ENCODE measurements around the gene GSG1L2. TPM values are rescaled to one million over a fixed set of nuclear protein-coding genes. Genes with fewer than 3 reads are reported as not detected.

The GSG1L2 gene
- total RNA-seq, 2 experiments from 2014 or later, result not detected

DNA sequence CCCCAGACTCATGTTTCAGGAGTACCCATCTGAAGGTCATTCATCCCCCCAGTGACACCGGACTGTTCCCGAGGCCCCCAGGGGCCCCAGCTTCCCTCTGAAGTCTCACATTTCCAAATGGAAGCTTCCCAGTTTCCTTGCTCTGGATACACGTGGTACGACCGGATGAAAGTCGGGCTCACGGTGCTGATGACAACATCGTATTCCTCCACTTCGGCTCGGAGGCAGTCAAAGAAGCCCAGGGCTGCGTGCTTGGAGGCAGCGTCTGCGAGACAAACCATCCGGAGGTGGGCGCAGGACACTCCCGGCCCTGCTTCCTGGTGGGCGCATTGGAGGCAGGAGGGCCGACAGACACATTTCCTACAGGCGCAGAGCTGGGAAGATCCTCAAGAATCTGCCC, 49.2 kb downstream of the GSG1L2 start:
- H3K27ac ChIP-seq (ENCODE audit: low read depth in 1 of 2, low read length in 2 of 2), result no peak overlapping the region
- no peak overlapping the region for H3K4me3 ChIP-seq (ENCODE audit: low read length)
- Mint-ChIP-seq H3K4me3 (no peak overlapping the region), H3K9me3 (no peaks in the 10 kb centered on the region), H3K27ac (no peak overlapping the region), H3K27me3 (peaks cover 9% of the 10 kb centered on the region), H3K4me1 (ENCODE audit: low read depth) (no peaks in the 10 kb centered on the region), H3K36me3 (ENCODE audit: low read depth) (no peaks in the 10 kb centered on the region)
- no peaks in the 10 kb centered on the region for H3K36me3 ChIP-seq (ENCODE audit: insufficient read depth, low read length)
- TF ChIP-seq, protein P1, sequence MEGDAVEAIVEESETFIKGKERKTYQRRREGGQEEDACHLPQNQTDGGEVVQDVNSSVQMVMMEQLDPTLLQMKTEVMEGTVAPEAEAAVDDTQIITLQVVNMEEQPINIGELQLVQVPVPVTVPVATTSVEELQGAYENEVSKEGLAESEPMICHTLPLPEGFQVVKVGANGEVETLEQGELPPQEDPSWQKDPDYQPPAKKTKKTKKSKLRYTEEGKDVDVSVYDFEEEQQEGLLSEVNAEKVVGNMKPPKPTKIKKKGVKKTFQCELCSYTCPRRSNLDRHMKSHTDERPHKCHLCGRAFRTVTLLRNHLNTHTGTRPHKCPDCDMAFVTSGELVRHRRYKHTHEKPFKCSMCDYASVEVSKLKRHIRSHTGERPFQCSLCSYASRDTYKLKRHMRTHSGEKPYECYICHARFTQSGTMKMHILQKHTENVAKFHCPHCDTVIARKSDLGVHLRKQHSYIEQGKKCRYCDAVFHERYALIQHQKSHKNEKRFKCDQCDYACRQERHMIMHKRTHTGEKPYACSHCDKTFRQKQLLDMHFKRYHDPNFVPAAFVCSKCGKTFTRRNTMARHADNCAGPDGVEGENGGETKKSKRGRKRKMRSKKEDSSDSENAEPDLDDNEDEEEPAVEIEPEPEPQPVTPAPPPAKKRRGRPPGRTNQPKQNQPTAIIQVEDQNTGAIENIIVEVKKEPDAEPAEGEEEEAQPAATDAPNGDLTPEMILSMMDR (IDR thresholded peaks at IDR 0.05), result no peak
- peaks cover 5% of the 10 kb centered on the region in 2 experiments for H3K27me3 ChIP-seq (ENCODE audit: control insufficient read depth in 1 of 2, insufficient read depth in 2 of 2, low read length in 2 of 2)
- ChIA-PET POLR2A (no interaction called here), CTCF (no interaction called here)
- no peaks in the 10 kb centered on the region for H3K4me1 ChIP-seq (ENCODE audit: insufficient read depth, low read length)
- no peak for ATAC-seq (ENCODE audit: poor library complexity)
- no peaks in the 10 kb centered on the region for H3K9me3 ChIP-seq (ENCODE audit: control insufficient read depth in 1 of 2, insufficient read depth in 1 of 2, low read length in 2 of 2)
- intact Hi-C loops (cut with DNase I, micrococcal nuclease), result no loop called here
- no peak for DNase-seq

DNA sequence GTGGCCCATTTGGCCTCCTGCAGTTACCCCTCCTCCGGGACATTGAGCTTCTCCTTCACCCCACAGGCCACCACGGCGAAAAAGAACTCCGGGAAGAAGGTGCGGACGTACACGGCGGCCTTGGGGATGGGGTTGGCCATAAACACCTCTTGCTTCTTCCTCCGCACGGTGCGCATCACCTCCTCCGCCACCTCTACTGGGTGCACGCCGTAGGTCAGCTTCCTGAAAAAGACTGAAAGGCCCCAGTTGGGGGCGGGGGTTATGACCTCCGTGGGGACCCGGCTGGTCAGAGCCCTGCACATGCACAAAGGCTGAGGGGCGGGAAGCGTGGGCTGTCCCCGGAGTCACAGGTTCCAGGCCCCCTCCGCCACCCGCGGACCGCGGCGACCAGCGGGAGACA, 50.4 kb downstream of the GSG1L2 start:
- intact Hi-C loops (cut with DNase I, micrococcal nuclease), result no loop called here
- no peaks in the 10 kb centered on the region for H3K9me3 Mint-ChIP-seq
- H3K36me3 Mint-ChIP-seq (ENCODE audit: low read depth), result no peaks in the 10 kb centered on the region
- ChIA-PET POLR2A (no interaction called here), CTCF (no interaction called here)
- no peak overlapping the region for H3K27ac ChIP-seq (ENCODE audit: low read depth in 1 of 2, low read length in 2 of 2)
- no peak for DNase-seq
- no peak overlapping the region for H3K4me3 Mint-ChIP-seq
- H3K4me1 ChIP-seq (ENCODE audit: insufficient read depth, low read length), result no peaks in the 10 kb centered on the region
- peaks cover under 1 to 5% of the 10 kb centered on the region in 2 experiments for H3K27me3 ChIP-seq (ENCODE audit: control insufficient read depth in 1 of 2, insufficient read depth in 2 of 2, low read length in 2 of 2)
- no peak overlapping the region for H3K4me3 ChIP-seq (ENCODE audit: low read length)
- no peak for ATAC-seq (ENCODE audit: poor library complexity)
- TF ChIP-seq, protein P1 (IDR thresholded peaks at IDR 0.05), result no peak
- H3K27me3 Mint-ChIP-seq, result peaks cover 8% of the 10 kb centered on the region
- no peaks in the 10 kb centered on the region for H3K4me1 Mint-ChIP-seq (ENCODE audit: low read depth)
- no peak overlapping the region for H3K27ac Mint-ChIP-seq
- H3K9me3 ChIP-seq (ENCODE audit: control insufficient read depth in 1 of 2, insufficient read depth in 1 of 2, low read length in 2 of 2), result no peaks in the 10 kb centered on the region
- H3K36me3 ChIP-seq (ENCODE audit: insufficient read depth, low read length), result no peaks in the 10 kb centered on the region

DNA sequence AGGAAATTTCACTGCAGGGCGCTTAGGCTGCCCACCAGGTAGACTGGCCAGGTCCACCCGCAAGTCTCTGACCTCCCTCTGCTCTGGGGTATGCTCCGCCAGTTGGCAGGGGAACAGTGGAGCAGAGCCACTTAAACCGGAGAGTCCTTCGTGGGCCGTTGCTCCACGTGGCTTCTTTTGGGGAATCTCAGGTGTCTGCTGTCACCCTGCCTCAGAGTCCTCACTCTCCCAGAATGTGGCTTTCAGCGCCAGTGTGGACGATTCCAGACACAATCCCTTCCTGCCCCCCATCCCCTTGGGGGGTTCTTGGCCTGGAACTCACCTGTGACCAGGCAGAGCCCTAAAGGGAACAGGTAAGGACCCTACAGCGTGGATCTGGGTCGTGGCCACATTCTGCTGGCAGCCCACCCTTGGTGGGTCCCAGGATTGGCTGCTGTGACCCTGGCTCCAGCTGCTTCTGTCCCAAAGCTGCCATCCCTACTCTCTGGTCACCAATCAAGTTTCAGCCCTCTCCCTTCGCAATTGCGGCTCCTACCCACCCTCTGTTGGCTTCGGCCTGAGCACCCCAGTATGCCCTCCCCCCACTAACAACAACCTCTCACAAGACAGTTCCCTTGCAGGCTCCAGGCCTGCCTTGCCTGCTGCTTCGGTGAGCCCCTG, 52.7 kb downstream of the GSG1L2 start:
- H3K4me3 ChIP-seq (ENCODE audit: low read length), result no peak overlapping the region
- H3K27me3 ChIP-seq (ENCODE audit: control insufficient read depth in 1 of 2, insufficient read depth in 2 of 2, low read length in 2 of 2), result peaks cover 0 to 7% of the 10 kb centered on the region in 2 experiments
- H3K9me3 ChIP-seq (ENCODE audit: control insufficient read depth in 1 of 2, insufficient read depth in 1 of 2, low read length in 2 of 2), result no peaks in the 10 kb centered on the region
- Mint-ChIP-seq H3K27ac (no peak overlapping the region), H3K4me3 (no peak overlapping the region), H3K4me1 (ENCODE audit: low read depth) (no peaks in the 10 kb centered on the region), H3K27me3 (peaks cover 25% of the 10 kb centered on the region), H3K36me3 (ENCODE audit: low read depth) (no peaks in the 10 kb centered on the region), H3K9me3 (no peaks in the 10 kb centered on the region)
- TF ChIP-seq, protein P1 (IDR thresholded peaks at IDR 0.05), result no peak
- intact Hi-C loops (cut with DNase I, micrococcal nuclease), result no loop called here
- POLR2A ChIA-PET, result no interaction called here
- no peaks in the 10 kb centered on the region for H3K4me1 ChIP-seq (ENCODE audit: insufficient read depth, low read length)
- H3K36me3 ChIP-seq (ENCODE audit: insufficient read depth, low read length), result no peaks in the 10 kb centered on the region
- no peak for DNase-seq
- H3K27ac ChIP-seq (ENCODE audit: low read depth in 1 of 2, low read length in 2 of 2), result no peak overlapping the region
- ATAC-seq (ENCODE audit: poor library complexity), result no peak
- CTCF ChIA-PET, result interaction anchor here (1.0 kb wide), 1 partner anchor 9 kb away, joined by 3 read pairs; no protein-coding TSS in a partner anchor

Data from CD4-positive, alpha-beta T cell (primary cell).